Stimulated activated CD4-positive, alpha-beta T cell treated with anti-CD3 and anti-CD28 coated beads, TNF-alpha, amount 100 ng/mL, for 1 hour (primary cell): ENCODE measurements around the gene CFAP119.

Source experiments
- DNase-seq, 3 donors: peaks; one replicate each; pipeline ENCODE4 v3.0.0-alpha.2; 2020; ENCODE audit warnings: low read depth in 3 of 3, low spot score in 1 of 3

Gene CFAP119

GRCh38 chr16:30762991-30763725 lies 1.3 kb upstream of the CFAP119 start:
- no peak for DNase-seq

GRCh38 chr16:30761427-30761927 lies 385 bp downstream of the CFAP119 start:
- no peak for DNase-seq

- DNase-seq, result no peak
Observed at GRCh38 chr16:30760577-30761426, 1.1 kb downstream of the CFAP119 start.

GRCh38 chr16:30760001-30760559 lies 1.8 kb downstream of the CFAP119 start:
- DNase-seq, result no peak

- DNase-seq, result no peak
Observed at GRCh38 chr16:30758988-30759491, 2.8 kb downstream of the CFAP119 start.

GRCh38 chr16:30757316-30757715 lies 4.5 kb downstream of the CFAP119 start:
- DNase-seq, result no peak

GRCh38 chr16:30756781-30757100 lies 5.1 kb downstream of the CFAP119 start:
- DNase-seq, result no peak

GRCh38 chr16:30755955-30756780 lies 5.7 kb downstream of the CFAP119 start:
- DNase-seq, result no peak

GRCh38 chr16:30753596-30753995 lies 8.3 kb downstream of the CFAP119 start:
- no peak for DNase-seq

GRCh38 chr16:30750876-30751465 lies 10.9 kb downstream of the CFAP119 start:
- no peak for DNase-seq

GRCh38 chr16:30750201-30750600 lies 11.7 kb downstream of the CFAP119 start:
- DNase-seq, result no peak

GRCh38 chr16:30748634-30749445 lies 13.0 kb downstream of the CFAP119 start:
- no peak for DNase-seq

GRCh38 chr16:30747799-30748633 lies 13.8 kb downstream of the CFAP119 start, which contains the start of gene PHKG2:
Gene PHKG2, plus strand, starts transcription at chr16:30748425. Its CDS starts 396 bp downstream, at chr16:30748821.
- peak; percentile 83 to 86 (median 85) for DNase-seq

- no peak for DNase-seq
Observed at GRCh38 chr16:30747331-30747730, 14.5 kb downstream of the CFAP119 start.

- no peak for DNase-seq
Observed at GRCh38 chr16:30746638-30747175, 15.2 kb downstream of the CFAP119 start.

GRCh38 chr16:30745082-30745481 lies 16.8 kb downstream of the CFAP119 start:
- no peak for DNase-seq

- DNase-seq, result no peak
Observed at GRCh38 chr16:30744183-30744582, 17.7 kb downstream of the CFAP119 start.

- DNase-seq, result no peak
Observed at GRCh38 chr16:30743716-30744115, 18.1 kb downstream of the CFAP119 start.
